Neural cell (in vitro differentiated cells): ENCODE data around the gene CPXM2. TPM values are rescaled to one million over a fixed set of nuclear protein-coding genes. Genes with fewer than 3 reads are reported as not detected.

ENCODE experiments used
- H2AFZ ChIP-seq: fragments of 200-600, 300-800 bp; sonication (generic), shearing (Covaris generic); 2 replicates; pipeline ENCODE4 v1.6.0; 2014; ENCODE audit warnings: low read depth, mild to moderate bottlenecking, antibody characterized with exemption, low read length, moderate library complexity
- H3F3A ChIP-seq: fragments of 200-600 bp; shearing (Covaris generic); 2 replicates; pipeline ENCODE4 v1.6.1; 2016; ENCODE audit warnings: mild to moderate bottlenecking, moderate library complexity, mixed read lengths, antibody characterized with exemption, low read length; ENCODE audit not compliant: insufficient read depth, poor library complexity, severe bottlenecking
- H3K27ac ChIP-seq: fragments of 200-600, 300-800 bp; sonication (generic), shearing (Covaris generic); 2 replicates; pipeline ENCODE4 v1.5.1; 2014; ENCODE audit warnings: mild to moderate bottlenecking, low read length, moderate library complexity
- H3K27me3 ChIP-seq: fragments of 300-800, 200-600 bp; sonication (generic), shearing (Covaris generic); 2 replicates; pipeline ENCODE4 v1.6.0; 2014; ENCODE audit warnings: mild to moderate bottlenecking, low read depth, low read length, moderate library complexity; ENCODE audit not compliant: insufficient read depth
- H3K36me3 ChIP-seq: fragments of 300-800, 200-600 bp; sonication (generic), shearing (Covaris generic); 2 replicates; pipeline ENCODE4 v1.5.1; 2014; ENCODE audit warnings: mild to moderate bottlenecking, antibody characterized with exemption, low read length, moderate library complexity; ENCODE audit not compliant: insufficient read depth
- H3K4me2 ChIP-seq: fragments of 300-800, 200-600 bp; sonication (generic), shearing (Covaris generic); 2 replicates; pipeline ENCODE4 v1.6.0; 2014; ENCODE audit warnings: mild to moderate bottlenecking, low read length
- H3K4me3 ChIP-seq: fragments of 300-800, 200-600 bp; sonication (generic), shearing (Covaris generic); 2 replicates; pipeline ENCODE4 v1.5.1; 2014; ENCODE audit warnings: mild to moderate bottlenecking, low read length, moderate library complexity
- H3K79me2 ChIP-seq: fragments of 200-600 bp; shearing (Covaris generic); replicated peaks from 2 replicates; pipeline ENCODE4 v1.6.0; 2014; ENCODE audit warnings: mild to moderate bottlenecking, low read length, moderate library complexity; ENCODE audit not compliant: insufficient read depth
- H3K9ac ChIP-seq: fragments of 300-800, 200-600 bp; sonication (generic), shearing (Covaris generic); 2 replicates; pipeline ENCODE4 v1.6.1; 2016; ENCODE audit warnings: mild to moderate bottlenecking, low read length, mixed read lengths
- H3K9me2 ChIP-seq: fragments of 200-600 bp; shearing (Covaris generic); 2 replicates; pipeline ENCODE4 v1.6.1; 2016; ENCODE audit warnings: mild to moderate bottlenecking, low read length, mixed read lengths; ENCODE audit not compliant: insufficient read depth
- H3K9me3 ChIP-seq: fragments of 200-600, 300-800 bp; sonication (generic), shearing (Covaris generic); 2 replicates; pipeline ENCODE4 v1.6.1; 2016; ENCODE audit warnings: mild to moderate bottlenecking, mixed run types, low read length, moderate library complexity, mixed read lengths
- H4K20me1 ChIP-seq: fragments of 200-600 bp; shearing (Covaris generic); 2 replicates; pipeline ENCODE4 v1.6.1; 2016; ENCODE audit warnings: mild to moderate bottlenecking, mixed run types; ENCODE audit not compliant: insufficient read depth
- EP300 ChIP-seq: fragments of 450-650 bp; conservative IDR thresholded peaks from 2 replicates; pipeline ENCODE4 v1.6.1; 2014; ENCODE audit warnings: antibody characterized with exemption, mild to moderate bottlenecking, moderate library complexity; ENCODE audit not compliant: poor library complexity, severe bottlenecking
- EZH2 ChIP-seq: fragments of 200-600, 300-800 bp; shearing (Covaris generic), sonication (generic); IDR thresholded peaks from 2 replicates; pipeline ENCODE4 v1.6.1; 2014; ENCODE audit warnings: antibody characterized with exemption, low read length, borderline replicate concordance, mild to moderate bottlenecking; ENCODE audit not compliant: insufficient read depth, poor library complexity, severe bottlenecking
- MXI1 ChIP-seq: fragments of 450-650 bp; conservative IDR thresholded peaks from 2 replicates; pipeline ENCODE4 v1.6.1; 2014; ENCODE audit warnings: antibody characterized with exemption, mild to moderate bottlenecking; ENCODE audit not compliant: poor library complexity, severe bottlenecking
- POLR2AphosphoS5 ChIP-seq: IDR thresholded peaks from 2 replicates; pipeline ENCODE4 v1.6.1; 2012
- RAD21 ChIP-seq: fragments of 450-650 bp; conservative IDR thresholded peaks from 2 replicates; pipeline ENCODE4 v1.6.1; 2014; ENCODE audit warnings: antibody characterized with exemption, mild to moderate bottlenecking, moderate library complexity
- SMC3 ChIP-seq: fragments of 450-650 bp; conservative IDR thresholded peaks from 2 replicates; pipeline ENCODE4 v1.6.1; 2014; ENCODE audit warnings: antibody characterized with exemption, mild to moderate bottlenecking, moderate library complexity; ENCODE audit not compliant: poor library complexity
- TAF1 ChIP-seq: IDR thresholded peaks from 2 replicates; pipeline ENCODE4 v1.6.1; 2012; ENCODE audit warnings: low read depth
- polyA plus RNA-seq: library from polyadenylated mRNA; depleted of rRNA; stranded (reverse); fragments of >200 nt; gene quantifications from 2 replicates; pipeline ENCODE4 v1.2.3, GENCODE V29; 2014
- TF ChIP-seq, protein P1 (sequence below): IDR thresholded peaks from 2 replicates; pipeline ENCODE4 v1.6.1; 2012; ENCODE audit warnings: borderline replicate concordance
- TF ChIP-seq, protein P2 (sequence below): fragments of 450-650 bp; IDR thresholded peaks from 2 replicates; pipeline ENCODE4 v1.5.1; 2014; ENCODE audit warnings: antibody characterized with exemption, mild to moderate bottlenecking, moderate library complexity; ENCODE audit not compliant: poor library complexity, severe bottlenecking

CPXM2 gene
- polyA plus RNA-seq, 1 donor from 2014 or later: not detected

DNA sequence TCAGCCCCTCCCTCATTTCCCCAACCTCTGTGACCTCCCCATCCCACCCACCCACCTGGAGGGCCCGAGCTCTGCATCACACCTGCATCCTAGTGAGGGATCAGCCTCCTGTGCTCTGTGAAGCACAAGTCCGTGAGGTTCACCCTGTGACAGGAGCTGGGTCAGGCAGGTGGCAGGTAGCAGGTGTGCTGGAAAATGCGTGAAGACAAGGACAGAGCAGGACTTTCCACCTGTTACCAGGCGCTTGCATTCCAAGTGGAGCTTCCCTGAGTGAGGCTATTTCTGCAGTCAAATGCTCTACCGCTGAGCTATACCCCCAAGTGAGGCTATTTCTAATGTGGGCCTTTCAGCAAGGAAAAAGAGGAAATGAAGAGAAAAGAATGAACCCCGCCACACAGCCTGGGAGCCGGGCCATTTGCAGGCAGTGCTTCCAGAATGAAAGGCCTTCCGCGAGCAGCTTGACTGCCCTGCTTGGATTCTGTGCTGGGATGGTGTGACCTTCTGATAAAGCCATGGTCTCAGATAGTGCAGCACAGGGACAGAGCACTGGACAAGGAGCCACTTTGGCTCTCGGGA lies 13.3 kb upstream of the CPXM2 start:
- no peaks in the 10 kb centered on the region for H3K27me3 ChIP-seq
- H3K4me2 ChIP-seq: no peak overlapping the region
- no peak overlapping the region for H3K4me3 ChIP-seq
- no peak overlapping the region for H3K27ac ChIP-seq
- no peaks in the 10 kb centered on the region for H4K20me1 ChIP-seq
- no peaks in the 10 kb centered on the region for H3K36me3 ChIP-seq
- H3K79me2 ChIP-seq: no peaks in the 10 kb centered on the region
- H2AFZ ChIP-seq: no peak overlapping the region
- H3K9ac ChIP-seq: no peak overlapping the region
- H3K9me3 ChIP-seq: no peaks in the 10 kb centered on the region
- H3F3A ChIP-seq: no peaks in the 10 kb centered on the region
- H3K9me2 ChIP-seq: no peaks in the 10 kb centered on the region
- TF ChIP-seq EP300 (no peak), EZH2 (no peak), POLR2AphosphoS5 (no peak), MXI1 (no peak), RAD21 (no peak), SMC3 (no peak), TAF1 (no peak)
- TF ChIP-seq, protein P1, sequence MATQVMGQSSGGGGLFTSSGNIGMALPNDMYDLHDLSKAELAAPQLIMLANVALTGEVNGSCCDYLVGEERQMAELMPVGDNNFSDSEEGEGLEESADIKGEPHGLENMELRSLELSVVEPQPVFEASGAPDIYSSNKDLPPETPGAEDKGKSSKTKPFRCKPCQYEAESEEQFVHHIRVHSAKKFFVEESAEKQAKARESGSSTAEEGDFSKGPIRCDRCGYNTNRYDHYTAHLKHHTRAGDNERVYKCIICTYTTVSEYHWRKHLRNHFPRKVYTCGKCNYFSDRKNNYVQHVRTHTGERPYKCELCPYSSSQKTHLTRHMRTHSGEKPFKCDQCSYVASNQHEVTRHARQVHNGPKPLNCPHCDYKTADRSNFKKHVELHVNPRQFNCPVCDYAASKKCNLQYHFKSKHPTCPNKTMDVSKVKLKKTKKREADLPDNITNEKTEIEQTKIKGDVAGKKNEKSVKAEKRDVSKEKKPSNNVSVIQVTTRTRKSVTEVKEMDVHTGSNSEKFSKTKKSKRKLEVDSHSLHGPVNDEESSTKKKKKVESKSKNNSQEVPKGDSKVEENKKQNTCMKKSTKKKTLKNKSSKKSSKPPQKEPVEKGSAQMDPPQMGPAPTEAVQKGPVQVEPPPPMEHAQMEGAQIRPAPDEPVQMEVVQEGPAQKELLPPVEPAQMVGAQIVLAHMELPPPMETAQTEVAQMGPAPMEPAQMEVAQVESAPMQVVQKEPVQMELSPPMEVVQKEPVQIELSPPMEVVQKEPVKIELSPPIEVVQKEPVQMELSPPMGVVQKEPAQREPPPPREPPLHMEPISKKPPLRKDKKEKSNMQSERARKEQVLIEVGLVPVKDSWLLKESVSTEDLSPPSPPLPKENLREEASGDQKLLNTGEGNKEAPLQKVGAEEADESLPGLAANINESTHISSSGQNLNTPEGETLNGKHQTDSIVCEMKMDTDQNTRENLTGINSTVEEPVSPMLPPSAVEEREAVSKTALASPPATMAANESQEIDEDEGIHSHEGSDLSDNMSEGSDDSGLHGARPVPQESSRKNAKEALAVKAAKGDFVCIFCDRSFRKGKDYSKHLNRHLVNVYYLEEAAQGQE: no peak
- TF ChIP-seq, protein P2, sequence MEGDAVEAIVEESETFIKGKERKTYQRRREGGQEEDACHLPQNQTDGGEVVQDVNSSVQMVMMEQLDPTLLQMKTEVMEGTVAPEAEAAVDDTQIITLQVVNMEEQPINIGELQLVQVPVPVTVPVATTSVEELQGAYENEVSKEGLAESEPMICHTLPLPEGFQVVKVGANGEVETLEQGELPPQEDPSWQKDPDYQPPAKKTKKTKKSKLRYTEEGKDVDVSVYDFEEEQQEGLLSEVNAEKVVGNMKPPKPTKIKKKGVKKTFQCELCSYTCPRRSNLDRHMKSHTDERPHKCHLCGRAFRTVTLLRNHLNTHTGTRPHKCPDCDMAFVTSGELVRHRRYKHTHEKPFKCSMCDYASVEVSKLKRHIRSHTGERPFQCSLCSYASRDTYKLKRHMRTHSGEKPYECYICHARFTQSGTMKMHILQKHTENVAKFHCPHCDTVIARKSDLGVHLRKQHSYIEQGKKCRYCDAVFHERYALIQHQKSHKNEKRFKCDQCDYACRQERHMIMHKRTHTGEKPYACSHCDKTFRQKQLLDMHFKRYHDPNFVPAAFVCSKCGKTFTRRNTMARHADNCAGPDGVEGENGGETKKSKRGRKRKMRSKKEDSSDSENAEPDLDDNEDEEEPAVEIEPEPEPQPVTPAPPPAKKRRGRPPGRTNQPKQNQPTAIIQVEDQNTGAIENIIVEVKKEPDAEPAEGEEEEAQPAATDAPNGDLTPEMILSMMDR: no peak

DNA sequence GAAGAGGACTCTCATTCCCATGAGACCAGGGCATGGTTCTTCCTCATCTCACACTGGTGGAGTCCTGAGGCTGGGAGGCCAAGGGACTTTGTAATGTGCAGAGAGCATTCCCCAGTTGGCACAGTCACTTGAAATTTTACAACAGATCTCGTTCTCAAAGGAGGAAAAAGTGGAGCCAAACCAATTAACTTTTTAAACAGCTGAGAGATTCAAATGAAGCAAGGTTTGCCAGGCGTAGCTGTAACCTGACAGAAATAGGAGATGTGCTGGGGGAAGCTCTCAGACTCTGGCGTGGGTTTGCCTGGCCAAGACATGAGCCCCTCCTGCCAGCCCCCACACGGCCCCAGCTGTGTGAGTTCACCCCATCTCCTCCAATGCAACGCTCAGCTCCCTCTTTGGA lies 12.0 kb upstream of the CPXM2 start:
- Histone ChIP-seq H3K9ac (no peak overlapping the region), H3K4me2 (no peak overlapping the region), H4K20me1 (no peaks in the 10 kb centered on the region), H3K27me3 (no peaks in the 10 kb centered on the region), H3K4me3 (no peak overlapping the region), H3K9me3 (no peaks in the 10 kb centered on the region), H3F3A (no peaks in the 10 kb centered on the region), H2AFZ (no peak overlapping the region), H3K79me2 (no peaks in the 10 kb centered on the region), H3K9me2 (no peaks in the 10 kb centered on the region), H3K36me3 (no peaks in the 10 kb centered on the region), H3K27ac (no peak overlapping the region)
- no peak for TF ChIP-seq MXI1
- TF ChIP-seq, protein P2: no peak
- TF ChIP-seq EZH2: no peak
- TF ChIP-seq RAD21: no peak
- no peak for TF ChIP-seq TAF1
- TF ChIP-seq EP300: no peak
- TF ChIP-seq, protein P1: no peak
- no peak for TF ChIP-seq POLR2AphosphoS5
- no peak for TF ChIP-seq SMC3
